PC-3 (cell line): Measurements from ENCODE around the gene SPTLC2. TPM values are rescaled to one million over a fixed set of nuclear protein-coding genes. Genes with fewer than 3 reads are reported as not detected.

Experiments used
- ATAC-seq: fragments of 200-7000 bp; cut with Tn5 transposase; 2 replicates; pipeline ENCODE4 v1.9.1; 2020; ENCODE audit warnings: mild to moderate bottlenecking, moderate library complexity
- BruUV-seq: library from RNA; stranded (reverse); fragments of 400-500 nt; replicated peaks from 2 replicates; lab custom pipeline; 2021; lab: Mats Ljungman, UMichigan
- CTCF ChIA-PET: fragments of 300-600 bp; sonication (Branson Sonifier 250); formaldehyde crosslinking; loops from one replicate; lab custom pipeline; 2022; ENCODE audit warnings: antibody characterized with exemption; lab: Charles Lee
- POLR2A ChIA-PET: fragments of 300-600 bp; sonication (Branson Sonifier 250); formaldehyde crosslinking; loops from one replicate; lab custom pipeline; 2022; ENCODE audit warnings: antibody characterized with exemption; ENCODE audit not compliant: unreplicated experiment; lab: Charles Lee
- DNase-seq: peaks from one replicate; pipeline ENCODE4 v3.0.0-alpha.2; 2015
- H2AFZ ChIP-seq: fragments of 300-600 bp; sonication (generic); 2 replicates; pipeline ENCODE4 v1.6.0; 2016; ENCODE audit warnings: antibody characterized with exemption, low read length
- H3F3A ChIP-seq: fragments of 300-600 bp; sonication (generic); one replicate; pipeline ENCODE4 v1.6.0; 2017; ENCODE audit warnings: antibody characterized with exemption, low read length, control low read depth, mild to moderate bottlenecking; ENCODE audit not compliant: unreplicated experiment
- H3K27ac ChIP-seq: fragments of 300-600 bp; sonication (generic); 2 replicates; pipeline ENCODE4 v1.5.1; 2016; ENCODE audit warnings: mild to moderate bottlenecking, low read length
- H3K27me3 ChIP-seq: fragments of 300-600 bp; sonication (generic); 2 replicates; pipeline ENCODE4 v1.6.1; 2016; ENCODE audit warnings: low read length, mixed read lengths
- H3K36me3 ChIP-seq: fragments of 300-600 bp; sonication (generic); 2 replicates; pipeline ENCODE4 v1.6.1; 2016; ENCODE audit warnings: low read depth, mixed run types, low read length, mixed read lengths
- H3K4me1 ChIP-seq: fragments of 300-600 bp; sonication (generic); 2 replicates; pipeline ENCODE4 v1.5.1; 2016; ENCODE audit warnings: low read length; ENCODE audit not compliant: insufficient read depth
- H3K4me2 ChIP-seq: fragments of 300-600 bp; sonication (generic); 2 replicates; pipeline ENCODE4 v1.6.0; 2016; ENCODE audit warnings: low read length
- H3K4me3 ChIP-seq: fragments of 300-600 bp; sonication (generic); 2 replicates; pipeline ENCODE4 v1.5.1; 2016; ENCODE audit warnings: mild to moderate bottlenecking, low read length, mixed read lengths
- H3K79me2 ChIP-seq: fragments of 300-600 bp; sonication (generic); 2 replicates; pipeline ENCODE4 v1.6.1; 2017; ENCODE audit warnings: low read length, mixed read lengths
- H3K9ac ChIP-seq: fragments of 300-600 bp; sonication (generic); 2 replicates; pipeline ENCODE4 v1.6.0; 2016; ENCODE audit warnings: mild to moderate bottlenecking, low read length
- H3K9me2 ChIP-seq: fragments of 300-600 bp; sonication (generic); replicated peaks from 2 replicates; pipeline ENCODE4 v1.6.1; 2016; ENCODE audit warnings: mixed run types, low read length, mixed read lengths
- H3K9me3 ChIP-seq: fragments of 300-600 bp; sonication (generic); 2 replicates; pipeline ENCODE4 v1.6.1; 2016; ENCODE audit warnings: low read length, mixed read lengths
- H4K20me1 ChIP-seq: fragments of 300-600 bp; sonication (generic); 2 replicates; pipeline ENCODE4 v1.6.1; 2016; ENCODE audit warnings: low read length, mixed read lengths
- CTCF ChIP-seq: fragments of 300-600 bp; sonication (generic); conservative IDR thresholded peaks from 2 replicates; pipeline ENCODE4 v1.5.1; 2017; ENCODE audit warnings: antibody characterized with exemption, low read depth, mild to moderate bottlenecking, low read length
- EZH2 ChIP-seq: fragments of 300-600 bp; sonication (generic); IDR thresholded peaks from one replicate; pipeline ENCODE4 v1.6.1; 2017; ENCODE audit warnings: antibody characterized with exemption, mild to moderate bottlenecking, low read length; ENCODE audit not compliant: unreplicated experiment
- EZH2phosphoT487 ChIP-seq: fragments of 300-600 bp; sonication (generic); IDR thresholded peaks from 2 replicates; pipeline ENCODE4 v1.6.1; 2018; ENCODE audit warnings: mild to moderate bottlenecking, antibody characterized with exemption, low read length, borderline replicate concordance
- intact Hi-C: fragments of 100-400 bp; cut with micrococcal nuclease; formaldehyde crosslinking; loops from 2 replicates; pipeline ENCODE4 v1.9.0; 2023
- total RNA-seq: library from RNA; depleted of rRNA; stranded (reverse); fragments of >200 nt; gene quantifications from 2 replicates; pipeline ENCODE4 v1.2.3, GENCODE V29; 2014

The SPTLC2 gene
- total RNA-seq, 1 experiment from 2014 or later = 27.6 TPM

GRCh38 chr14:77467801-77468200 is 148.6 kb downstream of the SPTLC2 start:
- no peaks in the 10 kb centered on the region for H3K27me3 ChIP-seq
- DNase-seq = no peak
- H3K36me3 ChIP-seq = peaks cover 48% of the 10 kb centered on the region
- ChIA-PET CTCF (no interaction called here), POLR2A (interaction anchor here (0.5 kb wide), 1 partner anchor 363 kb away, joined by 5 read pairs; no protein-coding TSS in a partner anchor)
- H4K20me1 ChIP-seq = no peaks in the 10 kb centered on the region
- H3K9ac ChIP-seq = no peak overlapping the region
- no peak overlapping the region for H3K4me3 ChIP-seq
- no TSS peak for BruUV-seq
- H3K27ac ChIP-seq = no peak overlapping the region
- no peak overlapping the region for H2AFZ ChIP-seq
- no peaks in the 10 kb centered on the region for H3K9me3 ChIP-seq
- intact Hi-C loops = no loop called here
- no peaks in the 10 kb centered on the region for H3K9me2 ChIP-seq
- no peaks in the 10 kb centered on the region for H3F3A ChIP-seq
- no peaks in the 10 kb centered on the region for H3K4me1 ChIP-seq
- peaks cover 4% of the 10 kb centered on the region for H3K79me2 ChIP-seq
- H3K4me2 ChIP-seq = no peak overlapping the region
- ATAC-seq = no peak
- TF ChIP-seq EZH2 (no peak), CTCF (no peak), EZH2phosphoT487 (no peak)

- Histone ChIP-seq H4K20me1 (peaks cover 13% of the 10 kb centered on the region), H3K36me3 (peaks cover 33% of the 10 kb centered on the region), H3K9me2 (no peaks in the 10 kb centered on the region), H3K4me2 (peak overlapping the region; percentile 92), H3K4me1 (peaks cover 19% of the 10 kb centered on the region), H3F3A (no peaks in the 10 kb centered on the region), H2AFZ (no peak overlapping the region), H3K79me2 (peaks cover 52% of the 10 kb centered on the region), H3K27ac (no peak overlapping the region), H3K9ac (peak overlapping the region; percentile 90), H3K4me3 (peak overlapping the region; percentile 82), H3K9me3 (no peaks in the 10 kb centered on the region), H3K27me3 (no peaks in the 10 kb centered on the region)
- POLR2A ChIA-PET = interaction anchor here (0.6 kb wide), 1 partner anchor 970 kb away, joined by 3 read pairs; no protein-coding TSS in a partner anchor
- CTCF ChIA-PET = interaction anchor here (0.5 to 1.5 kb wide), 5 partner anchors 83 to 259 kb away, joined by 3 to 5 read pairs (median 3); partner anchors contain the start of gene TMED8
- TF ChIP-seq EZH2phosphoT487 (no peak), EZH2 (no peak), CTCF (peak; percentile 98)
- ATAC-seq (no peak), DNase-seq (peak; percentile 82)
- no TSS peak for BruUV-seq
- intact Hi-C loops = loop anchor here (1.0 to 5.0 kb wide), 3 partner anchors 92 to 307 kb away; partner anchors contain the start of gene SPTLC2
Measured at GRCh38 chr14:77459072-77459723, 157.2 kb downstream of the SPTLC2 start.
